Measurements from ENCODE around the gene IGIP. TPM values are rescaled to one million over a fixed set of nuclear protein-coding genes. Genes with fewer than 3 reads are reported as not detected.

Gene IGIP
- total RNA-seq, 1 donor from 2014 or later, result 1.1 TPM

GRCh38 chr5:140115186-140115500, 10.6 kb upstream of the IGIP start:
- H3K4me3 Mint-ChIP-seq, result peak overlapping the region; percentile 95
- H3K27ac Mint-ChIP-seq (ENCODE audit: unreplicated experiment), result no peak overlapping the region
- H3K4me1 Mint-ChIP-seq, result peaks cover 35% of the 10 kb centered on the region
- H3K27me3 Mint-ChIP-seq (ENCODE audit: low read depth), result peaks cover 71% of the 10 kb centered on the region
- DNase-seq (ENCODE audit: low read depth, low spot score), result no peak
- H3K9me3 Mint-ChIP-seq, result no peaks in the 10 kb centered on the region
- H3K36me3 Mint-ChIP-seq (ENCODE audit: low read depth), result peaks cover 4% of the 10 kb centered on the region
- TF ChIP-seq, protein P1, sequence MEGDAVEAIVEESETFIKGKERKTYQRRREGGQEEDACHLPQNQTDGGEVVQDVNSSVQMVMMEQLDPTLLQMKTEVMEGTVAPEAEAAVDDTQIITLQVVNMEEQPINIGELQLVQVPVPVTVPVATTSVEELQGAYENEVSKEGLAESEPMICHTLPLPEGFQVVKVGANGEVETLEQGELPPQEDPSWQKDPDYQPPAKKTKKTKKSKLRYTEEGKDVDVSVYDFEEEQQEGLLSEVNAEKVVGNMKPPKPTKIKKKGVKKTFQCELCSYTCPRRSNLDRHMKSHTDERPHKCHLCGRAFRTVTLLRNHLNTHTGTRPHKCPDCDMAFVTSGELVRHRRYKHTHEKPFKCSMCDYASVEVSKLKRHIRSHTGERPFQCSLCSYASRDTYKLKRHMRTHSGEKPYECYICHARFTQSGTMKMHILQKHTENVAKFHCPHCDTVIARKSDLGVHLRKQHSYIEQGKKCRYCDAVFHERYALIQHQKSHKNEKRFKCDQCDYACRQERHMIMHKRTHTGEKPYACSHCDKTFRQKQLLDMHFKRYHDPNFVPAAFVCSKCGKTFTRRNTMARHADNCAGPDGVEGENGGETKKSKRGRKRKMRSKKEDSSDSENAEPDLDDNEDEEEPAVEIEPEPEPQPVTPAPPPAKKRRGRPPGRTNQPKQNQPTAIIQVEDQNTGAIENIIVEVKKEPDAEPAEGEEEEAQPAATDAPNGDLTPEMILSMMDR (conservative IDR thresholded peaks at IDR 0.05), result no peak

GRCh38 chr5:140116716-140117115, 9.0 kb upstream of the IGIP start:
- Mint-ChIP-seq H3K4me1 (peaks cover 31% of the 10 kb centered on the region), H3K36me3 (ENCODE audit: low read depth) (peaks cover 4% of the 10 kb centered on the region), H3K27me3 (ENCODE audit: low read depth) (peaks cover 63% of the 10 kb centered on the region), H3K9me3 (no peaks in the 10 kb centered on the region), H3K4me3 (peak overlapping the region; percentile 42), H3K27ac (ENCODE audit: unreplicated experiment) (no peak overlapping the region)
- TF ChIP-seq, protein P1 (conservative IDR thresholded peaks at IDR 0.05), result peak; percentile 36
- no peak for DNase-seq (ENCODE audit: low read depth, low spot score)

- H3K4me3 Mint-ChIP-seq, result peak overlapping the region; percentile 42
These were observed 8.2 kb upstream of the IGIP start for GRCh38 chr5:140117523-140117922.

DNA sequence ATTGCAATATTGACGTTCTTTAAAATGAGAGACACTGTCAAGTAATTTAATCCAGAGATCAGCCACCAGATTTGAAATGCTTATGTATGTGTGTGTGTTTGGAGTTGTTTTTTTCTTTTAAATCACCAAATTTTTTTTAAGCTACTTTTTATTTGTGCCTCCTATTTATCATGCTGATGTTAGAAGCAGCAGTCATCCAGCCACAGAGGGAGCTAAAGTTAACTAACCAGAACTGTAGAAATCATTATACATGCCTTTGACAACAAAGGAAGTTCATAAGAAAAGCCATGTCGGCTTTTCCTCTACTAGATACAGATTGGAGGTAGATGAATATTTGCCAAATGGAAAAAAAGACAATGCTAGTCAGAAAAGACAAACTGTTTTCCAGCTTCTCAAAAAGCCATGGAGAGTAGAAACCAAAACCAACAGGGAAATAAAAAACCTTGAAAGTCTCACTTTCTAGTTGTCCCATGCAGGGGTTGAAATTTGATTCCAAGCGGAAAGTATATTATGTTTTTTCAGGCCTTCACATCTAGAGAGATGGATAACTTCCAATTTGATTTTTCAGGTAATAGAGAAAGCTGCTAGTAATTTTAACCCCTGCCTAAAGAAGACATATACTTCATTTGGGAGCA, 7.3 kb upstream of the IGIP start:
- TF ChIP-seq, protein P1 (conservative IDR thresholded peaks at IDR 0.05), result no peak
- Mint-ChIP-seq H3K9me3 (no peaks in the 10 kb centered on the region), H3K36me3 (ENCODE audit: low read depth) (peaks cover 4% of the 10 kb centered on the region), H3K27me3 (ENCODE audit: low read depth) (peaks cover 56% of the 10 kb centered on the region), H3K4me3 (peak overlapping the region; percentile 17), H3K4me1 (peaks cover 31% of the 10 kb centered on the region), H3K27ac (ENCODE audit: unreplicated experiment) (no peak overlapping the region)
- DNase-seq (ENCODE audit: low read depth, low spot score), result no peak

More at GRCh38 chr5:140117523-140117922, 8.2 kb upstream of the IGIP start:
- Mint-ChIP-seq H3K9me3 (no peaks in the 10 kb centered on the region), H3K36me3 (ENCODE audit: low read depth) (peaks cover 4% of the 10 kb centered on the region), H3K27ac (ENCODE audit: unreplicated experiment) (no peak overlapping the region), H3K4me1 (peaks cover 31% of the 10 kb centered on the region), H3K27me3 (ENCODE audit: low read depth) (peaks cover 63% of the 10 kb centered on the region)
- DNase-seq (ENCODE audit: low read depth, low spot score), result no peak
- TF ChIP-seq, protein P1 (conservative IDR thresholded peaks at IDR 0.05), result no peak

DNA sequence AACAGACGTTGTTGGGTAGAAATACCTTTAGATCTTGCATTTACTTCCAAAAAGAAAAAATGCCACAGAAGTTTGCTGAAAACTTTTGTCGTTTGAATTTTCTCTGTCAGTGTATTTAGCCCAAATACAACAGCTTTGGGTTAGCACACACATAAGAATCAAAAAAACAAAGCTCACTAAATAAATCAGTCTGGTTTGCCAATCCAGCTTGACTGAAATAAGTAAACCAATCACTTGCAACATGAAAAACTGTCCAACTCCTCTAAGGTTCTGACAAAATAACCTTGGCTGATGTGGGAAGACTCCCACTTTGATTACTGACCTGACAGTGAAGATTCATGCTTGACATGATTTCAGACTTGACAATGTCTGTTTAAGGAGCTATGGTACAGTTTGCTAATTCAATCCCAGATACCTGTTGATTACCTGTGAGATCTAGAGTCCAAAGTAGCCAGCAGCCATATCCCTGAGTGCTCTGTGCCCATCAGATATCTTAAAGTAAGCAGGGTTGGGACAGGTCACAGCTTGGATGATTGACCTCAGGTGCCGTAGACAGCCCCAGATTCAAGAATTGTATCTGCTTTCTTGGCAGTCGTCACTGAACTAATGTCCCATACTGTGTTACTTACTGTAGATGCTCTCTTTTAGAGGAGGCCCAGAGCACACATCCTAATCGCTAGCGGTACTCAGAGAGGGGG, 727 bp downstream of the IGIP start:
- H3K4me1 Mint-ChIP-seq, result no peaks in the 10 kb centered on the region
- no peak for DNase-seq (ENCODE audit: low read depth, low spot score)
- no peaks in the 10 kb centered on the region for H3K9me3 Mint-ChIP-seq
- H3K4me3 Mint-ChIP-seq, result no peak overlapping the region
- no peak overlapping the region for H3K27ac Mint-ChIP-seq (ENCODE audit: unreplicated experiment)
- H3K36me3 Mint-ChIP-seq (ENCODE audit: low read depth), result no peaks in the 10 kb centered on the region
- peaks cover 34% of the 10 kb centered on the region for H3K27me3 Mint-ChIP-seq (ENCODE audit: low read depth)
- TF ChIP-seq, protein P1 (conservative IDR thresholded peaks at IDR 0.05), result no peak
